Erythroblast (primary cell): ENCODE data around the gene ZNF639.

Experiments
- GATA1 ChIP-seq: IDR thresholded peaks from 2 replicates; pipeline ENCODE4 v1.6.1; 2011; ENCODE audit warnings: low read depth, mild to moderate bottlenecking, control low read depth, low read length, moderate library complexity
- POLR2A ChIP-seq: IDR thresholded peaks from 2 replicates; pipeline ENCODE4 v1.6.1; 2011; ENCODE audit warnings: mild to moderate bottlenecking, low read length

GRCh38 chr3:179288845-179289244, 34.0 kb upstream of the ZNF639 start:
- TF ChIP-seq POLR2A (no peak), GATA1 (no peak)
